DMS153 treated with DMSO at 0.1 percent for 48 hours (cell line): ENCODE results near the gene CH25H.
"Not testable (repeated sequence)": the region's sequence is repeated elsewhere in the genome, so short reads cannot be mapped to it uniquely, and the experiment has no call there.

Source experiments
- DNase-seq: peaks from one replicate; lab custom pipeline; 2025; ENCODE audit not compliant: unreplicated experiment; lab: John Stamatoyannopoulos, UW

CH25H gene

GRCh38 chr10:89201345-89202032 is 5.6 kb downstream of the CH25H start:
- no peak for DNase-seq

GRCh38 chr10:89197473-89197872 is 9.6 kb downstream of the CH25H start:
- DNase-seq = no peak

- DNase-seq = not testable (repeated sequence)
Measured at GRCh38 chr10:89191301-89191700, 15.8 kb downstream of the CH25H start.

GRCh38 chr10:89189211-89189734 is 17.8 kb downstream of the CH25H start:
- DNase-seq = no peak

- no peak for DNase-seq
Measured at GRCh38 chr10:89185658-89186057, 21.5 kb downstream of the CH25H start.

GRCh38 chr10:89184638-89185037 is 22.5 kb downstream of the CH25H start:
- no peak for DNase-seq

GRCh38 chr10:89183571-89183970 is 23.5 kb downstream of the CH25H start:
- DNase-seq = no peak

GRCh38 chr10:89182894-89183293 is 24.2 kb downstream of the CH25H start:
- no peak for DNase-seq

- no peak for DNase-seq
Measured at GRCh38 chr10:89175816-89176215, 31.3 kb downstream of the CH25H start.

GRCh38 chr10:89173075-89173474 is 34.0 kb downstream of the CH25H start:
- DNase-seq = no peak

GRCh38 chr10:89171996-89172395 is 35.1 kb downstream of the CH25H start:
- DNase-seq = no peak

- DNase-seq = no peak
Measured at GRCh38 chr10:89171263-89171872, 35.7 kb downstream of the CH25H start.

- not testable (repeated sequence) for DNase-seq
Measured at GRCh38 chr10:89168354-89168900, 38.7 kb downstream of the CH25H start.

GRCh38 chr10:89167915-89168314 is 39.2 kb downstream of the CH25H start:
- no peak for DNase-seq

- DNase-seq = no peak
Measured at GRCh38 chr10:89165923-89166322, 41.2 kb downstream of the CH25H start.

GRCh38 chr10:89164920-89165319 is 42.2 kb downstream of the CH25H start:
- no peak for DNase-seq

GRCh38 chr10:89164080-89164479 is 43.0 kb downstream of the CH25H start:
- no peak for DNase-seq

GRCh38 chr10:89163265-89163995 is 43.7 kb downstream of the CH25H start:
- DNase-seq = no peak

GRCh38 chr10:89162596-89162995 is 44.5 kb downstream of the CH25H start:
- no peak for DNase-seq

GRCh38 chr10:89160339-89160738 is 46.8 kb downstream of the CH25H start:
- DNase-seq = no peak

- DNase-seq = no peak
Measured at GRCh38 chr10:89159761-89160160, 47.4 kb downstream of the CH25H start.

- no peak for DNase-seq
Measured at GRCh38 chr10:89159316-89159715, 47.8 kb downstream of the CH25H start.
